ENCODE data around the gene SPG7. TPM values are rescaled to one million over a fixed set of nuclear protein-coding genes. Genes with fewer than 3 reads are reported as not detected.

SPG7 gene
- total and polyA plus RNA-seq, 2 of the 4 experiments (the other 2 are of a cell fraction): 94.6 to 96.8 TPM

Small RNA genes within 50 kb of the gene (microRNA-seq; reads per million reads assigned to microRNA genes)
- not detected for gene SNORD68 (ENCODE audit: insufficient read depth, insufficient read length)

Small RNA genes within 50 kb of the gene (small RNA-seq; reads per million reads assigned to genes)
- 0 reads per million in 5 experiments for gene SNORD68

Other genes starting within 250 kb of the SPG7 start
- gene ANKRD11, start 17.8 kb upstream of the SPG7 start, total RNA-seq (2012; rRNA removed): 28.1 and 46.8 TPM in 2 replicates
- 67.8 and 71.9 TPM in 2 replicates for gene ANKRD11, start 17.8 kb upstream of the SPG7 start, polyA plus RNA-seq (2012; rRNA removed)
- 1,549 and 2,098 TPM in 2 replicates for gene RPL13, start 52.3 kb downstream of the SPG7 start, total RNA-seq (2012; rRNA removed)
- gene RPL13, start 52.3 kb downstream of the SPG7 start, polyA plus RNA-seq (2012; rRNA removed): 3,527 and 5,396 TPM in 2 replicates
- gene CPNE7, start 67.4 kb downstream of the SPG7 start, total RNA-seq (2012; rRNA removed): 5.0 and 5.4 TPM in 2 replicates
- 17.4 and 17.7 TPM in 2 replicates for gene CPNE7, start 67.4 kb downstream of the SPG7 start, polyA plus RNA-seq (2012; rRNA removed)
- not detected in 2 replicates for gene DPEP1, start 105.2 kb downstream of the SPG7 start, total RNA-seq (2012; rRNA removed)
- not detected in 2 replicates for gene DPEP1, start 105.2 kb downstream of the SPG7 start, polyA plus RNA-seq (2012; rRNA removed)
- 99.8 and 113 TPM in 2 replicates for gene CHMP1A, start 149.3 kb downstream of the SPG7 start, total RNA-seq (2012; rRNA removed)
- 97.3 and 112 TPM in 2 replicates for gene CHMP1A, start 149.3 kb downstream of the SPG7 start, polyA plus RNA-seq (2012; rRNA removed)
- gene SPATA33, start 149.4 kb downstream of the SPG7 start, total RNA-seq (2012; rRNA removed): 0.90 and 1.1 TPM in 2 replicates
- gene SPATA33, start 149.4 kb downstream of the SPG7 start, polyA plus RNA-seq (2012; rRNA removed): 3.2 and 3.4 TPM in 2 replicates
- gene CDK10, start 178.3 kb downstream of the SPG7 start, total RNA-seq (2012; rRNA removed): 18.6 and 19.5 TPM in 2 replicates
- 61.8 and 65.3 TPM in 2 replicates for gene CDK10, start 178.3 kb downstream of the SPG7 start, polyA plus RNA-seq (2012; rRNA removed)
- gene SPATA2L, start 193.3 kb downstream of the SPG7 start, total RNA-seq (2012; rRNA removed): 4.8 and 5.0 TPM in 2 replicates
- gene SPATA2L, start 193.3 kb downstream of the SPG7 start, polyA plus RNA-seq (2012; rRNA removed): 6.9 and 8.8 TPM in 2 replicates
- gene VPS9D1, start 212.5 kb downstream of the SPG7 start, total RNA-seq (2012; rRNA removed): 1.8 and 1.9 TPM in 2 replicates
- 20.3 and 27.0 TPM in 2 replicates for gene VPS9D1, start 212.5 kb downstream of the SPG7 start, polyA plus RNA-seq (2012; rRNA removed)
- gene ZNF276, start 213.1 kb downstream of the SPG7 start, total RNA-seq (2012; rRNA removed): 4.1 and 4.2 TPM in 2 replicates
- gene ZNF276, start 213.1 kb downstream of the SPG7 start, polyA plus RNA-seq (2012; rRNA removed): 18.6 and 19.1 TPM in 2 replicates

All from IMR-90 (cell line).